Measurements from ENCODE around the gene CELF4.

The CELF4 gene

DNA sequence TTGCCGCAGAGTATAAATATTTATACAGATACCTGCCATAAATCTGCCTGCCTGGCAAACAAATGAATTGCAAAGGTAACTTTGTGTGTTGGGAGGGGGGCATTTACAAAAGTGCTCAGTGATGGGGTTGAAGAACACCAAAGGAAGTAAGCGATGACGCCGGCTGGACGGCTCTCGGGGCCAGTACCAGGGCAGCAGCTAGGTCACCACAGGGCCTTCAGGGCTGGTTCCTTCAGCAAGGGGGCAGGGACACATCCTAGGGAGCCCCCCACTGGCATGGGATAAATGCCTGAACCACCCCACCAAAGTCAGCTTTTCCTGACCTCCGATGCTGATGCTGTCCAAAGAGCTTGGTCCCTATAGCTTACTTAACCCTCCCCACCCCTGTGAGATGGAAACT is 190.4 kb downstream of the CELF4 start:
- H3F3A ChIP-seq (ENCODE audit: insufficient read depth) = no peaks in the 10 kb centered on the region
- TF ChIP-seq, protein P1, sequence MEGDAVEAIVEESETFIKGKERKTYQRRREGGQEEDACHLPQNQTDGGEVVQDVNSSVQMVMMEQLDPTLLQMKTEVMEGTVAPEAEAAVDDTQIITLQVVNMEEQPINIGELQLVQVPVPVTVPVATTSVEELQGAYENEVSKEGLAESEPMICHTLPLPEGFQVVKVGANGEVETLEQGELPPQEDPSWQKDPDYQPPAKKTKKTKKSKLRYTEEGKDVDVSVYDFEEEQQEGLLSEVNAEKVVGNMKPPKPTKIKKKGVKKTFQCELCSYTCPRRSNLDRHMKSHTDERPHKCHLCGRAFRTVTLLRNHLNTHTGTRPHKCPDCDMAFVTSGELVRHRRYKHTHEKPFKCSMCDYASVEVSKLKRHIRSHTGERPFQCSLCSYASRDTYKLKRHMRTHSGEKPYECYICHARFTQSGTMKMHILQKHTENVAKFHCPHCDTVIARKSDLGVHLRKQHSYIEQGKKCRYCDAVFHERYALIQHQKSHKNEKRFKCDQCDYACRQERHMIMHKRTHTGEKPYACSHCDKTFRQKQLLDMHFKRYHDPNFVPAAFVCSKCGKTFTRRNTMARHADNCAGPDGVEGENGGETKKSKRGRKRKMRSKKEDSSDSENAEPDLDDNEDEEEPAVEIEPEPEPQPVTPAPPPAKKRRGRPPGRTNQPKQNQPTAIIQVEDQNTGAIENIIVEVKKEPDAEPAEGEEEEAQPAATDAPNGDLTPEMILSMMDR (IDR thresholded peaks at IDR 0.05; ENCODE audit: insufficient read depth, low read length, poor library complexity, severe bottlenecking) = no peak
- no peak for TF ChIP-seq EZH2phosphoT487 (conservative IDR thresholded peaks at IDR 0.05; ENCODE audit: low read length)
- H3K4me2 ChIP-seq (ENCODE audit: low read depth, low read length, poor library complexity, severe bottlenecking) = no peak overlapping the region
- H3K9me3 ChIP-seq (ENCODE audit: insufficient read depth, low read length) = no peaks in the 10 kb centered on the region
- no peaks in the 10 kb centered on the region for H4K20me1 ChIP-seq (ENCODE audit: low read depth, low read length)
- H3K9me2 ChIP-seq (replicated peaks; ENCODE audit: insufficient read depth, low read length) = no peaks in the 10 kb centered on the region
- H3K79me2 ChIP-seq (ENCODE audit: insufficient read depth, low read length) = no peaks in the 10 kb centered on the region
- H2AFZ ChIP-seq (ENCODE audit: low read depth, low read length, severe bottlenecking) = no peak overlapping the region
- H3K4me3 ChIP-seq (ENCODE audit: insufficient read depth, low read length, poor library complexity, severe bottlenecking) = no peak overlapping the region
- no peaks in the 10 kb centered on the region for H3K27me3 ChIP-seq (ENCODE audit: low read length)
- H3K36me3 ChIP-seq (ENCODE audit: low read length) = no peaks in the 10 kb centered on the region
- H3K27ac ChIP-seq (ENCODE audit: low read depth, low read length) = no peak overlapping the region
- no peak overlapping the region for H3K9ac ChIP-seq (ENCODE audit: low read length)

DNA sequence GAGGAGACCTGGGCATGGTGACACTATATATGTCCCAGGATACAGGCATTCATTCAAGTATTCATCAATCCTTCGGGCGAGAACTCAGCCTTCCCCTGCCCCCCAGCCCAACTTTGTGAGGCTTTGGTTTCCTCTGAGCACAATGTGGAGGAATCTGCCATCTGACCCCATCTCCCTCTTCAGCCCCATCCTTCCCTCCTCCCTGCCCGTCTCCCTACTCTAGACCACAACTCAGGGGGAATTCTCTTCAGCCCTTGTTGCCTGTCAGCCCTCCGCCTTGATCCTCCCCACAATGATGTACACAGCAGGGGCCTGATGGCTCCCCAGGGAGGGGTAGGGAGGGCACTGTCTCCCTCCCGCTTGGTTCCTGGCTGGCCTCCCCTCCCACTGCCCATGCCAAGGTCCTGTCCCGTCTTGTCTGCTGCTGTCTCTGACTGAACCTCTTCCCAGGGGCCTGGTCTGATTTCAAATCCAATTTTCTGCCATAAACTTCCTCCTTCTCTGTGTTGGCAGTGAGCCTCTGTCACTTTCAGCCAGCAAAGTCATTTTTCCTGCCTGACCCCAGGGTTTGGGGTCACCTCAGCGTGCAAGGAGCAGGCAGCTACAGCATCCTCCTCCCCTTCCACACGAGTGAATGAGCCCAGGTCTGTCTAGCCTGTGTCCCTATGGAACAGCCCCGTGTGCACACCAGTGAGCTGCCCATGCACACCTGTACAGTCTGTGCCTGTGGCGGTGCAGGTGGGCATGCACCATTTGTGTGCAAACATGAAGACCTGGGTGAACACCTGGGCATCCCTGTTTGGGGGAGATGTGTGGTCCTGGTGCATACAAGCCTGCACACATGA is 197.3 kb downstream of the CELF4 start:
- no peak overlapping the region for H3K27ac ChIP-seq (ENCODE audit: low read depth, low read length)
- H2AFZ ChIP-seq (ENCODE audit: low read depth, low read length, severe bottlenecking) = no peak overlapping the region
- H4K20me1 ChIP-seq (ENCODE audit: low read depth, low read length) = no peaks in the 10 kb centered on the region
- no peak overlapping the region for H3K4me2 ChIP-seq (ENCODE audit: low read depth, low read length, poor library complexity, severe bottlenecking)
- H3F3A ChIP-seq (ENCODE audit: insufficient read depth) = no peaks in the 10 kb centered on the region
- no peak overlapping the region for H3K9ac ChIP-seq (ENCODE audit: low read length)
- TF ChIP-seq EZH2phosphoT487 (conservative IDR thresholded peaks at IDR 0.05; ENCODE audit: low read length) = no peak
- TF ChIP-seq, protein P1 (IDR thresholded peaks at IDR 0.05; ENCODE audit: insufficient read depth, low read length, poor library complexity, severe bottlenecking) = no peak
- no peaks in the 10 kb centered on the region for H3K9me2 ChIP-seq (replicated peaks; ENCODE audit: insufficient read depth, low read length)
- H3K27me3 ChIP-seq (ENCODE audit: low read length) = no peaks in the 10 kb centered on the region
- H3K4me3 ChIP-seq (ENCODE audit: insufficient read depth, low read length, poor library complexity, severe bottlenecking) = no peak overlapping the region
- H3K36me3 ChIP-seq (ENCODE audit: low read length) = no peaks in the 10 kb centered on the region
- no peaks in the 10 kb centered on the region for H3K9me3 ChIP-seq (ENCODE audit: insufficient read depth, low read length)
- H3K79me2 ChIP-seq (ENCODE audit: insufficient read depth, low read length) = no peaks in the 10 kb centered on the region

GRCh38 chr18:37364237-37364636 is 201.4 kb downstream of the CELF4 start:
- Histone ChIP-seq H3K4me2 (ENCODE audit: low read depth, low read length, poor library complexity, severe bottlenecking) (no peak overlapping the region), H3K27me3 (ENCODE audit: low read length) (no peaks in the 10 kb centered on the region), H2AFZ (ENCODE audit: low read depth, low read length, severe bottlenecking) (no peak overlapping the region)

More at GRCh38 chr18:37364237-37364636, 201.4 kb downstream of the CELF4 start:
- Histone ChIP-seq H3K79me2 (ENCODE audit: insufficient read depth, low read length) (no peaks in the 10 kb centered on the region), H3K27ac (ENCODE audit: low read depth, low read length) (no peak overlapping the region), H3K9me3 (ENCODE audit: insufficient read depth, low read length) (no peaks in the 10 kb centered on the region), H3K36me3 (ENCODE audit: low read length) (no peaks in the 10 kb centered on the region), H3F3A (ENCODE audit: insufficient read depth) (no peaks in the 10 kb centered on the region), H3K4me3 (ENCODE audit: insufficient read depth, low read length, poor library complexity, severe bottlenecking) (no peak overlapping the region), H3K9me2 (replicated peaks; ENCODE audit: insufficient read depth, low read length) (no peaks in the 10 kb centered on the region), H4K20me1 (ENCODE audit: low read depth, low read length) (no peaks in the 10 kb centered on the region), H3K9ac (ENCODE audit: low read length) (no peak overlapping the region)
- TF ChIP-seq, protein P1 (IDR thresholded peaks at IDR 0.05; ENCODE audit: insufficient read depth, low read length, poor library complexity, severe bottlenecking) = no peak
- no peak for TF ChIP-seq EZH2phosphoT487 (conservative IDR thresholded peaks at IDR 0.05; ENCODE audit: low read length)
